T-helper 1 cell treated with Interleukin-12 subunit alpha and Interleukin-12 subunit beta and Interleukin-4 antibody, amounts not matched to agents 30 μg/mL and 1 μg/mL, for 36 hours (primary cell): Measurements from ENCODE around the gene HBP1.
"Not testable (repeated sequence)": the region's sequence is repeated elsewhere in the genome, so short reads cannot be mapped to it uniquely, and the experiment has no call there.

Experiments used
- H3K27ac Mint-ChIP-seq: one replicate; pipeline ENCODE4 v1.8.0; 2021; ENCODE audit warnings: mild to moderate bottlenecking, mixed read lengths
- H3K27me3 Mint-ChIP-seq: one replicate; pipeline ENCODE4 v1.8.0; 2021; ENCODE audit warnings: low read depth, mixed read lengths
- H3K36me3 Mint-ChIP-seq: one replicate; pipeline ENCODE4 v1.8.0; 2021; ENCODE audit warnings: low read depth, mixed read lengths
- H3K4me1 Mint-ChIP-seq: one replicate; pipeline ENCODE4 v1.8.0; 2021; ENCODE audit warnings: low read depth, mixed read lengths
- H3K4me3 Mint-ChIP-seq: one replicate; pipeline ENCODE4 v1.8.0; 2021; ENCODE audit warnings: mild to moderate bottlenecking, moderate library complexity, mixed read lengths
- H3K9me3 Mint-ChIP-seq: one replicate; pipeline ENCODE4 v1.8.0; 2021; ENCODE audit warnings: mixed read lengths

The HBP1 gene

GRCh38 chr7:107213193-107213788 is 44.5 kb downstream of the HBP1 start:
- peaks cover 24% of the 10 kb centered on the region for H3K36me3 Mint-ChIP-seq
- H3K4me1 Mint-ChIP-seq = no peaks in the 10 kb centered on the region
- H3K27ac Mint-ChIP-seq = no peak overlapping the region
- H3K9me3 Mint-ChIP-seq = peaks cover 29% of the 10 kb centered on the region
- H3K27me3 Mint-ChIP-seq = no peaks in the 10 kb centered on the region
- H3K4me3 Mint-ChIP-seq = no peak overlapping the region

DNA sequence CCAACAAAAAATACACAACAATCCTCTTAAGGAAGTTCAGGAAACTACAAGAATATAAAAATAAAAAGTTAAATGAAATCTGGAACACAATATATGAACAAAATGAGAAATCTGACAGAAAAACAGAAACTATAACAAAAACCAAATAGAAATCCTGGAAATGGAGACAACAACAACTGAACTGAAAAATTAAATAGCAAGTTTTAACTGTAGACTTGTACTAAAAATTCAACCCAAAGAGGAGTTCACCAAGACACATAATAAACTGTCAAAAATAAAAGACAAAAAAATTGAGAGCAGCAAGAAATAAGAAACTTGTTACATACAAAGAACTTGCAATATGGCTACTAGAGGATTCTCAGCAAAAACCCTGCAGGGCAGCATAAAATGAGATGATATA is 45.1 kb downstream of the HBP1 start:
- no peak overlapping the region for H3K4me3 Mint-ChIP-seq
- H3K4me1 Mint-ChIP-seq = no peaks in the 10 kb centered on the region
- no peak overlapping the region for H3K27ac Mint-ChIP-seq
- no peaks in the 10 kb centered on the region for H3K27me3 Mint-ChIP-seq
- peaks cover 29% of the 10 kb centered on the region for H3K9me3 Mint-ChIP-seq
- peaks cover 24% of the 10 kb centered on the region for H3K36me3 Mint-ChIP-seq

DNA sequence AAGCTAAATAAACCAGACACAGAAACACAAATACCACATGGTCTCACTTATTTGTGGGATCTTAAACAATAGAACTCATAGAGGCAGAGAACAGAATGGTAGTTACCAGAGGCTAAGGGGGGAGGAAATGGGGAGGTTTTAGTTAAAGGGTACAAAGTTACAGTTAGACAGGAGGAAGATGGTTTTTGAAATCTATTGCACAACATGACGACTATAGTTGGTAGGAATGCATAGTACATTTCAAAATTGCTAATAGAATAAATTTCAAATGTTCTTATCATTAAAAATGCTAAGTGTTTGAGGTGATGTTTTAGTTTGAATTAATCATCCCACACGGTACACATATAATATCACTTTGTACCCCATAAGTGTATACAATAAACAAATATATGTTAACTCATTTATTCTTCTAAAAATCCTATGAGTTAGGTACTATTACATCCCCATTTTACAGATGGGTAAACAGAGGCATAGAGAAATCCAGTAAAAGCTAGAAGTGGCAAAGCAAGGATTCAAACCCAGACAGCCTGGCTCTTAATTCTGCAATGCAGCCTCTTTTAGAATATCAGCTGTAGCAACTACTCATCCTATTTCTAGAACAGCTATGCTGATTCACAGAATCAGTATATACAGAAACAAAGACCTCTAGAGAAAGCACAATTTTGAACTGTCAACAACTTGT is 50.9 kb downstream of the HBP1 start:
- Mint-ChIP-seq H3K27ac (no peak overlapping the region), H3K4me3 (no peak overlapping the region), H3K27me3 (no peaks in the 10 kb centered on the region), H3K9me3 (peaks cover 19% of the 10 kb centered on the region), H3K36me3 (peaks cover 10% of the 10 kb centered on the region), H3K4me1 (no peaks in the 10 kb centered on the region)

- no peak overlapping the region for H3K4me3 Mint-ChIP-seq
- no peaks in the 10 kb centered on the region for H3K4me1 Mint-ChIP-seq
- no peak overlapping the region for H3K27ac Mint-ChIP-seq
- peaks cover 14% of the 10 kb centered on the region for H3K9me3 Mint-ChIP-seq
- H3K27me3 Mint-ChIP-seq = no peaks in the 10 kb centered on the region
- peaks cover 7% of the 10 kb centered on the region for H3K36me3 Mint-ChIP-seq
These were observed 51.6 kb downstream of the HBP1 start for GRCh38 chr7:107220356-107220755.

- H3K27me3 Mint-ChIP-seq, H3K4me1 Mint-ChIP-seq, H3K36me3 Mint-ChIP-seq, H3K27ac Mint-ChIP-seq, H3K4me3 Mint-ChIP-seq: not testable (repeated sequence)
- peaks cover 13% of the 10 kb centered on the region for H3K9me3 Mint-ChIP-seq
These were observed 52.0 kb downstream of the HBP1 start for GRCh38 chr7:107220806-107221205.

DNA sequence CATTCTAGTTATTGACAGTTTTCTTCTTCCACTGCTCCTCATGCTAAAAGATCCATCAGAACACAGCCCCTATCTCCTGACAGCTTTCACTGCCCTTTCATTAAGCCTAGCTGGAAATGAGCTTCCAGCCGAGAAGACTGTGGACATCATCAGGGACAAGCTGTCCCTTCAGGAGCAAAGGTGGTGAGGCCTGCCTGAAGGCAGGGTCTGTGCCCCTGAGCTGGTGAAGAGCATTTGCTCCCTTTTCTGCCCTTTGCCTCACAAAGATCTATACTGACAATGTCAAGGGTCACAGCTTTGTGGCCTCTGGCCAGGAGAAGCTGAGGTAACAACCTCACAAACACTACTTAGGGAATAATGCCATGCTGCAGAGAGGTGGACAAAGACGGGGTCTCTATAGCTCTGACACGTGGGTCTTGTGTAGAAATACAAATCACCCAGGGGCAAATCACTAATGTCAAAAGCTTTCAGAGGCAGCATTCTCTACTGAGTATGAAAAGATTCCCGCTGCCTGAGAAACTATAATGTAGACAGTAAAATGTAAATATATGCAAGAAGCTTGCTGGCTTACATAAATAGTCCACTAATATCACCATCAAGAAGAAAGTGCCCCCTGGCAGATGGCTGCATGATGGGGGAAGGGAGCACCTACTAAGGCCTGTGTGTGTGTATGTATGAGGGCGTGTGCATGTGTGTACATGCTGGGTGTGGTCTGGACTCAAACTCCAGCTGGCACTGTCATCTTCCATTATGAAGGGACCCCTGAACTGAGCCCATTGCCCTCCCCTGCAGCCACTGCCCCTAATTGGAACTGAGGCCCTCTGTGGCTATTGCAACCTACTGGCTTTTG is 55.8 kb downstream of the HBP1 start:
- peaks cover 3% of the 10 kb centered on the region for H3K36me3 Mint-ChIP-seq
- no peaks in the 10 kb centered on the region for H3K4me1 Mint-ChIP-seq
- H3K9me3 Mint-ChIP-seq = no peaks in the 10 kb centered on the region
- no peak overlapping the region for H3K27ac Mint-ChIP-seq
- no peak overlapping the region for H3K4me3 Mint-ChIP-seq
- no peaks in the 10 kb centered on the region for H3K27me3 Mint-ChIP-seq

- H3K4me1 Mint-ChIP-seq = no peaks in the 10 kb centered on the region
- no peaks in the 10 kb centered on the region for H3K27me3 Mint-ChIP-seq
- no peaks in the 10 kb centered on the region for H3K9me3 Mint-ChIP-seq
- no peak overlapping the region for H3K4me3 Mint-ChIP-seq
- H3K36me3 Mint-ChIP-seq = peaks cover 3% of the 10 kb centered on the region
- no peak overlapping the region for H3K27ac Mint-ChIP-seq
These were observed 59.5 kb downstream of the HBP1 start for GRCh38 chr7:107228291-107228690.

- no peaks in the 10 kb centered on the region for H3K4me1 Mint-ChIP-seq
- H3K36me3 Mint-ChIP-seq = peaks cover 3% of the 10 kb centered on the region
- H3K27ac Mint-ChIP-seq = no peak overlapping the region
- H3K27me3 Mint-ChIP-seq = no peaks in the 10 kb centered on the region
- H3K9me3 Mint-ChIP-seq = no peaks in the 10 kb centered on the region
- H3K4me3 Mint-ChIP-seq = no peak overlapping the region
These were observed 61.5 kb downstream of the HBP1 start for GRCh38 chr7:107230334-107230733.

- H3K27me3 Mint-ChIP-seq = no peaks in the 10 kb centered on the region
- no peak overlapping the region for H3K27ac Mint-ChIP-seq
- no peak overlapping the region for H3K4me3 Mint-ChIP-seq
- H3K4me1 Mint-ChIP-seq = no peaks in the 10 kb centered on the region
- peaks cover 3% of the 10 kb centered on the region for H3K36me3 Mint-ChIP-seq
- no peaks in the 10 kb centered on the region for H3K9me3 Mint-ChIP-seq
These were observed 63.8 kb downstream of the HBP1 start for GRCh38 chr7:107232568-107233090.

GRCh38 chr7:107233174-107233573 is 64.4 kb downstream of the HBP1 start:
- peaks cover 3% of the 10 kb centered on the region for H3K36me3 Mint-ChIP-seq
- no peaks in the 10 kb centered on the region for H3K27me3 Mint-ChIP-seq
- H3K4me3 Mint-ChIP-seq = no peak overlapping the region
- no peaks in the 10 kb centered on the region for H3K9me3 Mint-ChIP-seq
- H3K27ac Mint-ChIP-seq = no peak overlapping the region
- no peaks in the 10 kb centered on the region for H3K4me1 Mint-ChIP-seq

- no peaks in the 10 kb centered on the region for H3K9me3 Mint-ChIP-seq
- no peaks in the 10 kb centered on the region for H3K27me3 Mint-ChIP-seq
- H3K36me3 Mint-ChIP-seq = peaks cover 2% of the 10 kb centered on the region
- H3K4me1 Mint-ChIP-seq = no peaks in the 10 kb centered on the region
- H3K27ac Mint-ChIP-seq = no peak overlapping the region
- no peak overlapping the region for H3K4me3 Mint-ChIP-seq
These were observed 65.2 kb downstream of the HBP1 start for GRCh38 chr7:107233981-107234380.

- H3K36me3 Mint-ChIP-seq = no peaks in the 10 kb centered on the region
These were observed 65.6 kb downstream of the HBP1 start for GRCh38 chr7:107234436-107234835.

DNA sequence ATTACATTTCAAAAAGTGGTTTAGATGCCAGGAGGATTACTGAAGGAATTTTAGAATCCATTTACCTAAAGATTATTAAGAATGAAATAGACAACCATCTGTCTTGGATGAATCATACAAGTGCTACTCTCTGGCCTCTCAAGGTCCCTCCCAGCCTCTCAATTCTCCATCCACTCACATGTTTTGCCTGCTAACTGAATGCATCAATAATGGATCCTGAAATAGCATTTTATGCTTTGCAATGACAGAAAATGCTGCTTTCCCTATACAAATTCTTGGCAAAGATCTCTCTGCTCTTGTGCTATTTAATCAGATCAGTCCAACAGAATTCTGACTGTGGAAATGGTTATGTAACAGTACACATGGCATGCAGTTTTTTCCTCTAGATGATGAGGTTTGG is 68.1 kb downstream of the HBP1 start:
- Mint-ChIP-seq H3K27me3 (no peaks in the 10 kb centered on the region), H3K9me3 (no peaks in the 10 kb centered on the region), H3K36me3 (peaks cover 3% of the 10 kb centered on the region), H3K27ac (no peak overlapping the region), H3K4me1 (no peaks in the 10 kb centered on the region), H3K4me3 (no peak overlapping the region)

More at GRCh38 chr7:107234436-107234835, 65.6 kb downstream of the HBP1 start:
- no peak overlapping the region for H3K27ac Mint-ChIP-seq
- H3K9me3 Mint-ChIP-seq = no peaks in the 10 kb centered on the region
- H3K4me3 Mint-ChIP-seq = no peak overlapping the region
- no peaks in the 10 kb centered on the region for H3K4me1 Mint-ChIP-seq
- H3K27me3 Mint-ChIP-seq = no peaks in the 10 kb centered on the region

DNA sequence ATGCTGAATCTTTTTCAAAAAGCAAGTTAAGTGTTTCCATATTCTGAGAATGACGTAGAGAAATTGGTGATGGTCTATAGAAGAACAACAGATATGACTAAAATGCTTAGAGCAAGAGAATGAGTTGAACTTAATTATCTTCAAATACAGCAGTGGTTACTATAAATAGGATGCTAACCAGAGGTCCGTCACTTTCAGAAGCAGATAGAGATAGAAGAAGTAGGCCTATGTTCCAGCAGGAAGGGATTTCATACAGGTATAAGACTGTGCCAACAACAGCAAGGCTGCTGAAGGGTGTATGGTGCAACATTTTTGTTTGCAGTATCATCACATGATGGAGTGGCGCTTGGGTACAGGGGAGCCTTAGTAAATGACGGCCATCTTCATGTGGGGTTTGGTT is 68.6 kb downstream of the HBP1 start:
- Mint-ChIP-seq H3K27me3 (no peaks in the 10 kb centered on the region), H3K27ac (no peak overlapping the region), H3K4me3 (no peak overlapping the region), H3K4me1 (no peaks in the 10 kb centered on the region), H3K36me3 (peaks cover 3% of the 10 kb centered on the region), H3K9me3 (no peaks in the 10 kb centered on the region)

DNA sequence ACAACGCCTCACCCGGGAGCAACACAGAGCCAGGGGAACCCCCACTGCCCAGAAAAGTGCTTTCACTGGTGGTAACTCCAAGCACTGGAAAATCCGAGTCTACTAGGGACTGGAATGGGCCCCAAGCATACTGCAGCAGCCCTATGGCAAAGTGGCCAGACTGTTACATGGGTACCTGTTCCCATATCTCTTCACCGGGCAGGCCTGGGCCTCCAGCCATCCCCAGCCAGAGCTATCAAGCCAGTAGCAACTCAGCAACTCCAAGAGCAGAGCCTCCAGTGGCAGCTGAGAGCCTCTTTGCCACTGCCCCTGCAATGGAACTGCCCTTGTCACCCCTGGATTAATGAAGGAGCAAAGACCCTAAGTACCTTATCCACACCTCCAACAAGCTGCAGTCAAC is 73.5 kb downstream of the HBP1 start:
- Mint-ChIP-seq H3K36me3 (peaks cover 29% of the 10 kb centered on the region), H3K9me3 (peaks cover 18% of the 10 kb centered on the region)

More for the DNA sequence above, 73.5 kb downstream of the HBP1 start:
- Mint-ChIP-seq H3K4me1 (no peaks in the 10 kb centered on the region), H3K4me3 (no peak overlapping the region), H3K27ac (no peak overlapping the region), H3K27me3 (no peaks in the 10 kb centered on the region)
